GM21576 (cell line): ENCODE data around the gene RABL2B.
A peak's percentile ranks its signal among the peaks of the same experiment; 100 is the strongest.
"Not testable (repeated sequence)": the region's sequence is repeated elsewhere in the genome, so short reads cannot be mapped to it uniquely, and the experiment has no call there.

Source experiments
- ATAC-seq: cut with Tn5 transposase; IDR thresholded peaks from one replicate; pipeline ENCODE4 v1.9.1; 2021; ENCODE audit warnings: mild to moderate bottlenecking, moderate library complexity; ENCODE audit not compliant: unreplicated experiment

The RABL2B gene

DNA sequence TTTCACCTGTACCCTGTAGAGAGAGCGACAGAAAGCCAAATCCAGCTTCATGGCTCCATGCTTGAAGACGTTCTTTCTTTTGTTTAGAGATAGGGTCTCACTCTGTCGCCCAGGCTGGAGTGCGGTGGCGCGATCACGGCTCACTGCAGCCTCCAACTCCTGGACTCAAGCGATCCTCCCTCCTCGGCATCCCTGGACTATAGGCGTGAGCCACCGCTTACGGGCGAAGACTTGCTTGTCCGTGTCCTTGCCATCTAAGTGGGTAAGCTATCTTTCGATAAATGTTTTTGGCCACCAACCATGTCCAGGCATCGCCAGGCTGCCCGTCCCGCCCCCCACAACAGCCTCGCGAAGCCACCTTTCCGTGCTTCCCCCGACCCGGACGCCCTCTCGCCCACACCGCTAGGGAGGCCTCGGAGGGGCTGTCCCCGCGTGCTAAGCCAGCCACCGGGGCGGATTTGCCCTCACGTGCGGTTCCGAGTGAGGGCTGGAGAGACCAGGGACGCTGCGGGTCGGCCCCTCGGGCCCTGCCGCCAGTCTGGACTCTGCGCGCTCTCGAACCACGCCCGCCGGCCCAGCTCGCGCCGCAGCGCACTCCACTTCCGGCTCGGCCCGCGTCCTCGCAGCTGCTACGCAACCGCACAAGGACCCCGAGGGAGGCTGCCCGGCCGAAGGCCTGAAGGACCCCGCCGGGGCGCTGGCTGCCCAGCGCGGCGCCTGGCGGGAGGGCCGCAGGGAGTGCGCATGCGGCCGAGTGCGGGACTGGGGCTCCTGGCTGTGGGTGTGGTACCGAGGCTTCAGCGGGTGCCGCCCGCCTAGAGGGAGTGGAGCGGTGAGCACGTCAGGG is at the start of gene RABL2B:
Gene RABL2B, minus strand, starts transcription at position 604 of the 847 bp plus-strand sequence. CDS start 1,342 bp downstream, outside the sequence.
- ATAC-seq, result peak; percentile 94

DNA sequence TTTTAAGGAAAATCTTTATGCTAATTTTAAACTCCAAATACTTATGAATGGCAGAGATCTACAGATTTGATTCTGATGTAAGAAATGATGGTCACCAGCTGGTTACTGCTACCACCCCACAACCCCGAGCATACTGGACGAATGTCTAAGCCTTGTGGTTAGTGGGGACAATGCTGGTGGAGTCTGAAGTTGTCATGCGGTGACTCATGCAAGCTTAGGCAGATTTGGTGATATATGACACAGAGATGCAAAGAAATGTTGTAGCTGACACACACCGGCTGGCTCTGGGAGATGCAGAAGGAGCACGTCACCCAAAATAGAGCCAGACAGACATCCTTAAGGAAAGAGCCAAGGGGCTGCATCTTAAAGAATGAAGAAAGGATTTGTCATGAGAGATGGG is 3.5 kb upstream of the RABL2B start:
- ATAC-seq, result not testable (repeated sequence)

DNA sequence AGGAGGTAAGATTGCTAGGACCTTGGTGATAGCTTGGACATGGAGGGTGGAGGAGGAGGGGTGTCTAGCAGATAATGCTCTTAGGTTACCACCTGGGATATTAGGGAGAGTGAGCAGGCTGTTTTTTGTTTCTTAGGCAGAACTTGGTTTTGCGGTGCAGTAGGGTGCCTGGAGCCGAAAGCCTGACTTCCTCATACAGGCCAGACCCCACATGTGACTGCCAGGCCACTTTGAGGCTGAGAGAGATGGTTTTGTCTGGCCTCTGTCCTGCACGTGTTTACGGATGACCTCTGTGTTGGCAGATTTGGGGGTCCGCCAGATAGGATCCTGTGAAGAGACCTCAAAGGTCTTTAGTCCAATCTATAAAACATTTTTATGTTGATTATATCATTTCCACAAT is 1.9 kb upstream of the RABL2B start:
- not testable (repeated sequence) for ATAC-seq

DNA sequence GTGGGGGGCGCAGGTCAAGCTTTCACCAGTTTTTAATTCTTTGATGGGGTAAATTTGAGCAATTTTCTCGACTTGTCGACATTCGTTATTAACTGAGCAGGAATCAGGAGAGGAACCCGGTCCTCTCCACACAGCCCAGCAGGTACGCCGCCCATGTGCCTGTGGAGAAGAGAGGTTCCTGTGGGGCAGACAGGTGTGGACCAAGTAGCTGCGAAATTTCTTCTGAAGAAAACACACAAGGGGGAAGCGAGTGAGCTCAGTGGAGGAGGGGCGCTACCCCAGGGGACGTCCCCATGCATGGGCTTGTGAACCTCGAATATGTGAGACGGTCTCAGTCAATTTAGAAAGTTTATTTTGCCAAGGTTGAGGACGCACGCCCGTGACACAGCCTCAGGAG is 442 bp upstream of the RABL2B start:
- peak; percentile 10 for ATAC-seq

- not testable (repeated sequence) for ATAC-seq
Observed at GRCh38 chr22:50782253-50782652, 1.2 kb downstream of the RABL2B start.

- not testable (repeated sequence) for ATAC-seq
Observed at GRCh38 chr22:50780244-50780643, 3.2 kb downstream of the RABL2B start.

DNA sequence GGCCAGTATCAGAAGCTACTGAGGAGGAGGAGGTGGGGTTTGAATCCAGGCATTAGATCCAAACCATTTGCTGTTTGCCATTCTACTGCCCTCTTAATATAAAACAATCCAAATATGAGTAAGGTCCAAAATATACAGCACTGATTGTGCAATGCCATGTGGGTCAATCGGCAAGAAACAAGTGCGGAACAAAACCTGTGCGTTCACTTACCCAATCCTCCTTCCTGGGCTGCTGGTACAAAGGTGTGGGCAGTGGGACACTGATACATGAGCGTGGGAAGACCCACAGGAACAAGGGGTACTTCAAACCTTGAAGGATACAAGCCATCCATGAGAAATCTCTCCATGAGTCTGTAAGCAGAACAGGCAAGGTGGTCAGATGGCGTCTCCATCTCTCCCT is 5.8 kb downstream of the RABL2B start:
- not testable (repeated sequence) for ATAC-seq

DNA sequence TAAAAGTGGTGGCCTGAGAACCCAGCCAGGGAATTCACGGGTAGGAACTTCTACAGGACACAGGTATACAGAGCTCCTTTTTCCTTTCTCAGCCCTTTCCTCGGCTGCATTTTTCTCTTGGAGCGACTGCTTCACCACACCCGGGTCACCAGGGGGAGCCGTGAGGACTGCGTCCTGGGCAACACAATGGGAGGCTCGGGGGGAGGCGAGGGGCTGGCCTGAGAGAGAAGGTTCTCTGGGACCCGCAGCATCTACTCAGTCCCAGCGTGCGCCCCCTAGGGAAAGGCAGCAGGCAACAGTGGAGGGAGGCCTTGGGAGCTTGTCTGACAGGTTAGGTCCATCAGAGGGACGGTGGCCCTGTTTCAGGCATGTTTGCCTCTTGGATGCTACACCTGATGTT is 8.3 kb downstream of the RABL2B start:
- not testable (repeated sequence) for ATAC-seq

- ATAC-seq, result not testable (repeated sequence)
Observed at GRCh38 chr22:50764288-50764687, 19.1 kb downstream of the RABL2B start.

DNA sequence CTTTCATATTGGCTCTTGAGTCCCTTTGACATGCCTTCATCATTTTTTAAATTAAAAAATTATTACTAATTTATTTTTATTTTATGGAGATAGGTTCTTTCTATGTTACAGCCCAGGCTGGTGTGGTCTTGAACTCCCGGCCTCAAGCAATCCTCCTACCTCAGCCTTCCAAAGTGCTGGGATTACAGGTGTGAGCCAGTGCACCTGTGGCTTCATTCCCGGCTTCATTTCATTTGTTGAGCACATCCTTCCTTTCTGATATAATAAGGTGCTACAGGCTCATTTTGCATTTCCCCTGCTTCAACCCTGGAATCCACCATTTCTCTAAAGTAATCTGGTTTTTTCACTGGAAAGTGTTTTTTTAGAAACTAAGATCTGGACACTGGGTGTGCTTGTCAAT is 21.6 kb downstream of the RABL2B start:
- not testable (repeated sequence) for ATAC-seq

- ATAC-seq, result not testable (repeated sequence)
Observed at GRCh38 chr22:50759597-50760341, 23.7 kb downstream of the RABL2B start.

DNA sequence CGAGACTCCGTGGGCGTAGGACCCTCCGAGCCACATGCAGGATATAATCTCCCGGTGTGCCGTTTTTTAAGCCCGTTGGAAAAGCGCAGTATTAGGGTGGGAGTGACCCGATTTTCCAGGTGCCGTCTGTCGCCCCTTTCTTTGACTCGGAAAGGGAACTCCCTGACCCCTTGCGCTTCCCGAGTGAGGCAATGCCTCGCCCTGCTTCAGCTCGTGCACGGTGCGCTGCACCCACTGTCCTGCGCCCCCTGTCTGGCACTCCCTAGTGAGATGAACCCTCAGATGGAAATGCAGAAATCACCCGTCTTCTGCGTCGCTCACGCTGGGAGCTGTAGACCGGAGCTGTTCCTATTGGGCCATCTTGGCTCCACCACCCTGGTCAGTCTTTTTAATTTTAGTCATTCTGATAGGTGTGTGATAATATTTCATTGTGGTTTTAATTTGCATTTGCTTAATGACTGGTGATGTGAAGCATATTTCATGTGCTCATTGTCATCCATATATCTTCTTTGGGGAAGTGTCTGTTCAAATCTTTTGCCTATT is 26.4 kb downstream of the RABL2B start:
- not testable (repeated sequence) for ATAC-seq

DNA sequence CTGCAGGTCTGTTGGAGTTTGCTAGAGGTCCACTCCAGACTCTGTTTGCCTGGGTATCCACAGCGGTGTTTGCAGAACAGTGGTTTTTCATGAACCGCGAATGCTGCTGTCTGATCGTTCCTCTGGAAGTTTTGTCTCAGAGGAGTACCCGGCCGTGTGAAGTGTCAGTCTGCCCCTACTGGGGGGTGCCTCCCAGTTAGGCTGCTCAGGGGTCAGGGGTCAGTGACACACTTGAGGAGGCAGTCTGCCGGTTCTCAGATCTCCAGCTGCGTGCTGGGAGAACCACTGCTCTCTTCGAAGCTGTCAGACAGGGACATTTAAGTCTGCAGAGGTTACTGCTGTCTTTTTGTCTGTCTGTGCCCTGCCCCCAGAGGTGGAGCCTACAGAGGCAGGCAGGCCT is 27.0 kb downstream of the RABL2B start:
- not testable (repeated sequence) for ATAC-seq

DNA sequence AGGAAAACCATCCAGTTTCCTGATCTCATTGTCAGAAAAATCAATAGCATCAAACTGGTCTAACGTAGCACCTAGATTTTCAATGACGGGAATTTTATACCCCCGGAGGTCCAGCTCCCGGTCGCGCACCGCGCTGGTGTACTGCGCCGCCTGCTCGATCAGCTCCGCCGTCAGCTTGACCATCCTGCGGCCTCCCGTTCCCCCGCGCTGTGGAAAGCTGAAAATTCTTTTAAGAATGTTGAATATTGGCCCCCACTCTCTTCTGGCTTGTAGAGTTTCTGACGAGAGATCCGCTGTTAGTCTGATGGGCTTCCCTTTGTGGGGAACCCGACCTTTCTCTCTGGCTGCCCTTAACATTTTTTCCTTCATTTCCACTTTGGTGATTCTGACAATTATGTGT is 28.2 kb downstream of the RABL2B start:
- ATAC-seq, result not testable (repeated sequence)

- not testable (repeated sequence) for ATAC-seq
Observed at GRCh38 chr22:50749302-50750074, 33.9 kb downstream of the RABL2B start.

DNA sequence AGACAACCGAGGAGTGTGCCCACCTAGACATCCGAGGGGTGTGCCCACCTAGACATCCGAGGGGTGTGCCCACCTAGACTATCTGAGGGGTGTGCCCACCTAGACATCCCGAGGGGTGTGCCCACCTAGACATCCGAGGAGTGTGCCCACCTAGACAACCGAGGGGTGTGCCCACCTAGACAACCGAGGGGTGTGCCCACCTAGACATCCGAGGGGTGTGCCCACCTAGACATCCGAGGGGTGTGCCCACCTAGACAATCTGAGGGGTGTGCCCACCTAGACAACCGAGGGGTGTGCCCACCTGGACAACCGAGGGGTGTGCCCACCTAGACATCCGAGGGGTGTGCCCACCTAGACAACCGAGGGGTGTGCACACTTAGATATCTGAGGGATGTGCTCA is 34.8 kb downstream of the RABL2B start:
- ATAC-seq, result not testable (repeated sequence)

DNA sequence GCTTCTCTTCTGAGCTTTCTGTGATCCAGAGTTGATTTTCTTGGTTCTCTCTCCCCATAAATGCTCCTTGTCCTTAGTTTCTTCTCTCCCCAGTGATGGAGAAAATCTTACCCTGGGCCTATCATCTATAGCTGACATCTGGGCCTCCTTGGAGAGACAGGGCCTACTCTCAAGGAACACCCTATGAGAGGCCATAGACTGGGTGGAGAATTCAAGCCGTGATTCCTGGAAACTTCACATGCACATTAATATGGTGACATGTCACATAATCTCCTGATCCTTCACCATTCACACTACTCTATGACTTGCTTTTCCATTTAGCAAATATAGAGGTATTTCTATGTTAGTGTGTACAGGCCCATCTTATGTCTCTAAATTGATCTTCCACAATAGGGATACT is 35.9 kb downstream of the RABL2B start:
- ATAC-seq, result not testable (repeated sequence)

- not testable (repeated sequence) for ATAC-seq
Observed at GRCh38 chr22:50744424-50744823, 39.0 kb downstream of the RABL2B start.

GRCh38 chr22:50740714-50741113 is 42.7 kb downstream of the RABL2B start:
- ATAC-seq, result not testable (repeated sequence)

DNA sequence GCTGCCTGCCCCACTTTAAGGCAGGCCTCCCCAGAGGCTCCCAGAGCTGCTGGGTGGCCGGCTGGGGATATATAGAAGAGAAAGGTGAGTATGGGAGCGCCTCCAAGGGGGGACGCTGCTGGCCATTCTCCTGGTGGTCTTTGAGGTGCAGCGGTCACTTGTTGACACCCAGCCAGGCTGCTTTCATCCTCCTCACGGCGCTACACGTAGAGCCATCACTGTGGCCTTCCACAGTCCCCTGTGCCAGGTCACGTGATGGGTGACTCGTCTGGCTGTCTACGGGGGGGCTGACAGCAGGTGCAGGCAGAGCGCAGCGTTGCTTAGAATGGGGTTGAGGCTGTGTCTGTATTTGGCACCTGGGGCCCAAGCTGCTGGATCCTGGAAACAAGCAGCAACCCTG is 43.5 kb downstream of the RABL2B start:
- no peak for ATAC-seq

DNA sequence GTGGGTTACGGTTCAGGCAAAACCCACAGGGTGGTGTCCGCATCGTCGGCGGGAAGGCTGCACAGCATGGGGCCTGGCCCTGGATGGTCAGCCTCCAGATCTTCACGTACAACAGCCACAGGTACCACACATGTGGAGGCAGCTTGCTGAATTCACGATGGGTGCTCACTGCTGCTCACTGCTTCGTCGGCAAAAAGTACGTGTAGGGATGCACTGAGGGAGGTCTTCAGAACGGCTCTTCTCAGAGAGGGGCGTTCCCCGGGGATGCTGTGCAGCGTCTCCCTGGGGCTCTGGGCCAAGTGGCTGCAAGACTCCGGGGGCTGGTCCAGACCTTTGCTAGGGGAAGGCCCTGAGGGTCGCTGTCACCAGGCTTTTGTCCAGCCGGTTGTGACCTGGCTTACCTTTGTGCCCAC is 44.2 kb downstream of the RABL2B start:
- ATAC-seq, result no peak
